ENCODE data around the gene PLA2G4A. TPM values are rescaled to one million over a fixed set of nuclear protein-coding genes. Genes with fewer than 3 reads are reported as not detected.

The PLA2G4A gene
- polyA plus RNA-seq, 1 donor from 2014 or later = not detected

DNA sequence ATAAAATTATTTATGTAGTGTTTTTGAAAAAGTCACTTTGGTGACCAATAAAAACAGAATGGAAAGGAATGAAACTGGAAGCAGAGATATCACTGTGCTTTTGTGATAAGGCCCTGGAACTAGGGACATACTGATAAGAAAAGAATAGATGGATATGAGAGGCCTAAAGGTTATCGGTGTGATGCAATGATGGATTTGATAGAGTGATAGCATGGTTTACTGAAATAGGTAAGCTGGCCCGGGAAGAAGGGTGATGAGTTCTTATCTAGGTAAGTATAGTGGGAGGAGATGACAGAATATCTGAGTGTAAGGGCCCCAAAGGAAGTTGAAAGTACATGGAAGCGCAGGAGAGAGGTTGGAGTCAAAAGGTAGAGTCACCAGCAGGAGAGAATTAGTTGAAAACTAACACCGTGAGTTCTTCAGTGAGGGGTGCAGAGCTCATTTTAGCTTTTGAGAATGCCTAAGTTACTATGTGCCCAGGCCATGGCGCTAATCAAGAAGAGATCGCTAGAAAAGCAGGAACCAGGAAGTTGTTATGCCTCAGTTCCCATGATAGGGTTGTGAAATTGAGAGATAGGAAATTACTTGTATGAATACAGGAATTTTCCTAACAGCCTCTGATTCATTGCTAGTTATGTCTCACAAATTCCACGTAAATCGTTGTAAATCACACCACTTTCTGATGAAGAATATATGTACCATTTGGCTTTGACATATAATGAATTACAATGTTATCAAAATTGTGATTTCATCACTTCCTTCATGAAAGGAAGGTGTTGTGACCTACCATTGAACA is 115.3 kb downstream of the PLA2G4A start:
- Histone ChIP-seq H2AFZ (ENCODE audit: low read depth, low read length) (no peak overlapping the region), H4K20me1 (ENCODE audit: insufficient read depth) (no peaks in the 10 kb centered on the region), H3K79me2 (replicated peaks; ENCODE audit: insufficient read depth, low read length) (no peaks in the 10 kb centered on the region), H3K27me3 (ENCODE audit: insufficient read depth, low read depth, low read length) (no peaks in the 10 kb centered on the region), H3K27ac (ENCODE audit: low read length) (no peak overlapping the region), H3K4me3 (ENCODE audit: low read length) (no peak overlapping the region), H3K9ac (ENCODE audit: low read length) (no peak overlapping the region), H3K4me2 (ENCODE audit: low read length) (no peak overlapping the region), H3F3A (ENCODE audit: insufficient read depth, low read length, poor library complexity, severe bottlenecking) (no peaks in the 10 kb centered on the region), H3K9me3 (ENCODE audit: low read length) (no peaks in the 10 kb centered on the region), H3K9me2 (ENCODE audit: insufficient read depth, low read length) (no peaks in the 10 kb centered on the region), H3K36me3 (ENCODE audit: insufficient read depth, low read length) (no peaks in the 10 kb centered on the region)
- TF ChIP-seq, protein P1, sequence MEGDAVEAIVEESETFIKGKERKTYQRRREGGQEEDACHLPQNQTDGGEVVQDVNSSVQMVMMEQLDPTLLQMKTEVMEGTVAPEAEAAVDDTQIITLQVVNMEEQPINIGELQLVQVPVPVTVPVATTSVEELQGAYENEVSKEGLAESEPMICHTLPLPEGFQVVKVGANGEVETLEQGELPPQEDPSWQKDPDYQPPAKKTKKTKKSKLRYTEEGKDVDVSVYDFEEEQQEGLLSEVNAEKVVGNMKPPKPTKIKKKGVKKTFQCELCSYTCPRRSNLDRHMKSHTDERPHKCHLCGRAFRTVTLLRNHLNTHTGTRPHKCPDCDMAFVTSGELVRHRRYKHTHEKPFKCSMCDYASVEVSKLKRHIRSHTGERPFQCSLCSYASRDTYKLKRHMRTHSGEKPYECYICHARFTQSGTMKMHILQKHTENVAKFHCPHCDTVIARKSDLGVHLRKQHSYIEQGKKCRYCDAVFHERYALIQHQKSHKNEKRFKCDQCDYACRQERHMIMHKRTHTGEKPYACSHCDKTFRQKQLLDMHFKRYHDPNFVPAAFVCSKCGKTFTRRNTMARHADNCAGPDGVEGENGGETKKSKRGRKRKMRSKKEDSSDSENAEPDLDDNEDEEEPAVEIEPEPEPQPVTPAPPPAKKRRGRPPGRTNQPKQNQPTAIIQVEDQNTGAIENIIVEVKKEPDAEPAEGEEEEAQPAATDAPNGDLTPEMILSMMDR (IDR thresholded peaks at IDR 0.05; ENCODE audit: poor library complexity, severe bottlenecking) = no peak
- TF ChIP-seq EZH2 (IDR thresholded peaks at IDR 0.05; ENCODE audit: borderline replicate concordance, insufficient read depth, low read length, poor library complexity, severe bottlenecking) (no peak), RAD21 (conservative IDR thresholded peaks at IDR 0.05) (no peak), SMC3 (conservative IDR thresholded peaks at IDR 0.05; ENCODE audit: poor library complexity) (no peak), MXI1 (conservative IDR thresholded peaks at IDR 0.05; ENCODE audit: poor library complexity, severe bottlenecking) (no peak), TAF1 (IDR thresholded peaks at IDR 0.05; ENCODE audit: low read depth) (no peak), POLR2AphosphoS5 (IDR thresholded peaks at IDR 0.05) (no peak), EP300 (conservative IDR thresholded peaks at IDR 0.05; ENCODE audit: poor library complexity, severe bottlenecking) (no peak)
- TF ChIP-seq, protein P2, sequence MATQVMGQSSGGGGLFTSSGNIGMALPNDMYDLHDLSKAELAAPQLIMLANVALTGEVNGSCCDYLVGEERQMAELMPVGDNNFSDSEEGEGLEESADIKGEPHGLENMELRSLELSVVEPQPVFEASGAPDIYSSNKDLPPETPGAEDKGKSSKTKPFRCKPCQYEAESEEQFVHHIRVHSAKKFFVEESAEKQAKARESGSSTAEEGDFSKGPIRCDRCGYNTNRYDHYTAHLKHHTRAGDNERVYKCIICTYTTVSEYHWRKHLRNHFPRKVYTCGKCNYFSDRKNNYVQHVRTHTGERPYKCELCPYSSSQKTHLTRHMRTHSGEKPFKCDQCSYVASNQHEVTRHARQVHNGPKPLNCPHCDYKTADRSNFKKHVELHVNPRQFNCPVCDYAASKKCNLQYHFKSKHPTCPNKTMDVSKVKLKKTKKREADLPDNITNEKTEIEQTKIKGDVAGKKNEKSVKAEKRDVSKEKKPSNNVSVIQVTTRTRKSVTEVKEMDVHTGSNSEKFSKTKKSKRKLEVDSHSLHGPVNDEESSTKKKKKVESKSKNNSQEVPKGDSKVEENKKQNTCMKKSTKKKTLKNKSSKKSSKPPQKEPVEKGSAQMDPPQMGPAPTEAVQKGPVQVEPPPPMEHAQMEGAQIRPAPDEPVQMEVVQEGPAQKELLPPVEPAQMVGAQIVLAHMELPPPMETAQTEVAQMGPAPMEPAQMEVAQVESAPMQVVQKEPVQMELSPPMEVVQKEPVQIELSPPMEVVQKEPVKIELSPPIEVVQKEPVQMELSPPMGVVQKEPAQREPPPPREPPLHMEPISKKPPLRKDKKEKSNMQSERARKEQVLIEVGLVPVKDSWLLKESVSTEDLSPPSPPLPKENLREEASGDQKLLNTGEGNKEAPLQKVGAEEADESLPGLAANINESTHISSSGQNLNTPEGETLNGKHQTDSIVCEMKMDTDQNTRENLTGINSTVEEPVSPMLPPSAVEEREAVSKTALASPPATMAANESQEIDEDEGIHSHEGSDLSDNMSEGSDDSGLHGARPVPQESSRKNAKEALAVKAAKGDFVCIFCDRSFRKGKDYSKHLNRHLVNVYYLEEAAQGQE (IDR thresholded peaks at IDR 0.05; ENCODE audit: borderline replicate concordance) = no peak

DNA sequence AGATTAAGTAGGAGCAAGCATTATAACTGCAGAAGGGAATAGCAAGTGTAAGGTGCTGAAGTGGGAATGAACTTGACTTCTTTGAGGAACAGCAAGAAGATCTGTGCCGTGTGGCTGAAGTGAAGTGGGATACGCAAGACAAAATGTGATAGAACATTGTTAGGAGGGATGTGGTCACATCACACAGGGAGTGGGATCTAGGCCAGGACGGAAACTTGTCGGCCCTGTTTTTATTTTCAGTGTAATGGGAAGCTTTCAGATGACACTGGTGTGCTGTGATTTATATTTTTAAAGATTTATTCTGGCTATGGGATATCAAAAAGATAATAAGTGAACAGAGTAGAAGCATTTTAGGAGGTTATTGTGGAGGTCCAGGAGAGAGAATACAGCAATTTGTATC is 116.4 kb downstream of the PLA2G4A start:
- TF ChIP-seq EP300 (conservative IDR thresholded peaks at IDR 0.05; ENCODE audit: poor library complexity, severe bottlenecking) (no peak), POLR2AphosphoS5 (IDR thresholded peaks at IDR 0.05) (no peak), TAF1 (IDR thresholded peaks at IDR 0.05; ENCODE audit: low read depth) (no peak), MXI1 (conservative IDR thresholded peaks at IDR 0.05; ENCODE audit: poor library complexity, severe bottlenecking) (no peak), EZH2 (IDR thresholded peaks at IDR 0.05; ENCODE audit: borderline replicate concordance, insufficient read depth, low read length, poor library complexity, severe bottlenecking) (no peak), SMC3 (conservative IDR thresholded peaks at IDR 0.05; ENCODE audit: poor library complexity) (no peak), RAD21 (conservative IDR thresholded peaks at IDR 0.05) (no peak)
- TF ChIP-seq, protein P1 (IDR thresholded peaks at IDR 0.05; ENCODE audit: poor library complexity, severe bottlenecking) = no peak
- TF ChIP-seq, protein P2 (IDR thresholded peaks at IDR 0.05; ENCODE audit: borderline replicate concordance) = no peak
- Histone ChIP-seq H2AFZ (ENCODE audit: low read depth, low read length) (no peak overlapping the region), H3K9ac (ENCODE audit: low read length) (no peak overlapping the region), H3K27me3 (ENCODE audit: insufficient read depth, low read depth, low read length) (no peaks in the 10 kb centered on the region), H4K20me1 (ENCODE audit: insufficient read depth) (no peaks in the 10 kb centered on the region), H3K4me2 (ENCODE audit: low read length) (no peak overlapping the region), H3K4me3 (ENCODE audit: low read length) (no peak overlapping the region), H3K27ac (ENCODE audit: low read length) (no peak overlapping the region), H3K79me2 (replicated peaks; ENCODE audit: insufficient read depth, low read length) (no peaks in the 10 kb centered on the region), H3K9me3 (ENCODE audit: low read length) (no peaks in the 10 kb centered on the region), H3K9me2 (ENCODE audit: insufficient read depth, low read length) (no peaks in the 10 kb centered on the region), H3K36me3 (ENCODE audit: insufficient read depth, low read length) (no peaks in the 10 kb centered on the region), H3F3A (ENCODE audit: insufficient read depth, low read length, poor library complexity, severe bottlenecking) (no peaks in the 10 kb centered on the region)

All from neural cell (in vitro differentiated cells).